GM18858 (cell line): Measurements from ENCODE around the gene SPTSSA.
A peak's percentile ranks its signal among the peaks of the same experiment; 100 is the strongest.

Experiments used
- ATAC-seq: cut with Tn5 transposase; IDR thresholded peaks from one replicate; pipeline ENCODE4 v1.9.1; 2021; ENCODE audit not compliant: unreplicated experiment

SPTSSA gene

GRCh38 chr14:34472706-34473279, 10.8 kb upstream of the SPTSSA start:
- ATAC-seq, result no peak

- no peak for ATAC-seq
Observed at GRCh38 chr14:34470319-34470718, 8.3 kb upstream of the SPTSSA start.

GRCh38 chr14:34466691-34467090, 4.7 kb upstream of the SPTSSA start:
- ATAC-seq, result no peak

GRCh38 chr14:34465069-34465859, 3.2 kb upstream of the SPTSSA start:
- no peak for ATAC-seq

- no peak for ATAC-seq
Observed at GRCh38 chr14:34463598-34463961, 1.5 kb upstream of the SPTSSA start.

GRCh38 chr14:34461334-34462131, 507 bp downstream of the SPTSSA start:
- ATAC-seq, result peak; percentile 17

- ATAC-seq, result no peak
Observed at GRCh38 chr14:34460841-34461240, 1.2 kb downstream of the SPTSSA start.

- no peak for ATAC-seq
Observed at GRCh38 chr14:34460295-34460694, 1.7 kb downstream of the SPTSSA start.

GRCh38 chr14:34457186-34457585, 4.9 kb downstream of the SPTSSA start:
- ATAC-seq, result no peak

- no peak for ATAC-seq
Observed at GRCh38 chr14:34453226-34453625, 8.8 kb downstream of the SPTSSA start.

GRCh38 chr14:34452258-34452822, 9.7 kb downstream of the SPTSSA start:
- ATAC-seq, result no peak

- no peak for ATAC-seq
Observed at GRCh38 chr14:34450958-34451357, 11.1 kb downstream of the SPTSSA start.

- ATAC-seq, result no peak
Observed at GRCh38 chr14:34450542-34450915, 11.5 kb downstream of the SPTSSA start.

- ATAC-seq, result no peak
Observed at GRCh38 chr14:34449819-34450541, 12.1 kb downstream of the SPTSSA start.

GRCh38 chr14:34439090-34439489, 22.9 kb downstream of the SPTSSA start:
- ATAC-seq, result no peak

GRCh38 chr14:34438438-34438837, 23.6 kb downstream of the SPTSSA start:
- no peak for ATAC-seq

- ATAC-seq, result no peak
Observed at GRCh38 chr14:34437729-34438080, 24.3 kb downstream of the SPTSSA start.

- no peak for ATAC-seq
Observed at GRCh38 chr14:34436960-34437728, 24.9 kb downstream of the SPTSSA start.

GRCh38 chr14:34436118-34436905, 25.7 kb downstream of the SPTSSA start:
- no peak for ATAC-seq

GRCh38 chr14:34433957-34434356, 28.1 kb downstream of the SPTSSA start:
- ATAC-seq, result no peak
